Testis (tissue), 2 donors: ENCODE results near the gene DGLUCY.

Source experiments
- CTCF ChIP-seq, 3 experiments: fragments of 450-650 bp in 2 of 3; fragments of 200-600 bp in 1 of 3; sonication (generic) in 1 of 3; IDR thresholded peaks; one replicate each; pipeline ENCODE4 v1.5.1; 2016 to 2019; ENCODE audit warnings: antibody characterized with exemption in 3 of 3, mild to moderate bottlenecking in 2 of 3, moderate library complexity in 1 of 3
- POLR2A ChIP-seq: fragments of 450-650 bp; IDR thresholded peaks from one replicate; pipeline ENCODE4 v1.6.1; 2017; ENCODE audit warnings: antibody characterized with exemption, mild to moderate bottlenecking, moderate library complexity

GRCh38 chr14:91065266-91065665, 48.6 kb upstream of the DGLUCY start:
- TF ChIP-seq CTCF (IDR thresholded peaks at IDR 0.05) (no peak), POLR2A (no peak)
